GM12878 (cell line): ENCODE data around the gene RNLS. TPM values are rescaled to one million over a fixed set of nuclear protein-coding genes. Genes with fewer than 3 reads are reported as not detected.
A peak's percentile ranks its signal among the peaks of the same experiment; 100 is the strongest.

Source experiments
- ATAC-seq: fragments of 200-7000 bp; cut with Tn5 transposase; 3 replicates; pipeline ENCODE4 v1.9.1; 2020; ENCODE audit warnings: mild to moderate bottlenecking, moderate library complexity
- BruUV-seq: library from RNA; stranded (reverse); fragments of 400-500 nt; replicated peaks from 2 replicates; lab custom pipeline; 2021; lab: Mats Ljungman, UMichigan
- CTCF ChIA-PET: fragments of 300-600 bp; sonication (Branson Sonifier 250); formaldehyde crosslinking; extraction: SDS; loops from one replicate; lab custom pipeline; 2021; ENCODE audit warnings: inconsistent platforms; lab: Yijun Ruan, JAX
- POLR2A ChIA-PET: fragments of 350-600 bp; formaldehyde crosslinking; extraction: SDS; loops from one replicate; lab custom pipeline; 2021; ENCODE audit warnings: inconsistent platforms; lab: Charles Lee
- RAD21 ChIA-PET: fragments of 300-600 bp; sonication (Branson Sonifier 250); formaldehyde crosslinking; loops from one replicate; lab custom pipeline; 2023; ENCODE audit warnings: antibody characterized with exemption; ENCODE audit not compliant: unreplicated experiment; lab: Charles Lee
- SMC1A ChIA-PET: fragments of 300-600 bp; sonication (Branson Sonifier 250); formaldehyde crosslinking; loops from one replicate; lab custom pipeline; 2023; ENCODE audit not compliant: unreplicated experiment, uncharacterized antibody; lab: Charles Lee
- DNase-seq: peaks from one replicate; pipeline ENCODE4 v3.0.0-alpha.2; 2011; ENCODE audit warnings: low read depth, low spot score
- FAIRE-seq: peaks from 3 replicates; lab custom pipeline; 2011; peaks lifted over from hg19 to GRCh38; lab: Jason Lieb, UNC
- H2AFZ ChIP-seq: 2 replicates; pipeline ENCODE4 v1.6.0; 2011; ENCODE audit warnings: low read depth, low read length, control low read depth; ENCODE audit not compliant: control insufficient read depth
- H3K27ac ChIP-seq: 2 replicates; pipeline ENCODE4 v1.5.1; 2011; ENCODE audit warnings: control low read depth; ENCODE audit not compliant: control insufficient read depth, insufficient read depth
- H3K27me3 ChIP-seq, 2 experiments: replicated peaks in 1 of 2; 2 replicates each; pipeline versions ENCODE4 v1.6.0 to v1.6.1; 2011; ENCODE audit warnings: low read length in 1 of 2; ENCODE audit not compliant: control insufficient read depth in 2 of 2, insufficient read depth in 2 of 2
- H3K36me3 ChIP-seq, 2 experiments: 2 replicates each; pipeline ENCODE4 v1.5.1; 2011; ENCODE audit warnings: low read length in 1 of 2; ENCODE audit not compliant: control insufficient read depth in 2 of 2, insufficient read depth in 2 of 2
- H3K4me1 ChIP-seq: 2 replicates; pipeline ENCODE4 v1.6.1; 2011; ENCODE audit warnings: mild to moderate bottlenecking, low read length, moderate library complexity, mixed read lengths; ENCODE audit not compliant: control insufficient read depth, insufficient read depth
- H3K4me2 ChIP-seq: 2 replicates; pipeline ENCODE4 v1.6.0; 2011; ENCODE audit warnings: control low read depth; ENCODE audit not compliant: control insufficient read depth, insufficient read depth
- H3K4me3 ChIP-seq: fragments of 200-600 bp; sonication (generic); 2 replicates; pipeline ENCODE4 v1.5.1; 2016
- H3K79me2 ChIP-seq: 2 replicates; pipeline ENCODE4 v1.6.0; 2011; ENCODE audit warnings: low read length; ENCODE audit not compliant: control insufficient read depth, insufficient read depth
- H3K9ac ChIP-seq: 2 replicates; pipeline ENCODE4 v1.8.0; 2011; ENCODE audit warnings: low read length, control low read depth, mixed read lengths; ENCODE audit not compliant: control insufficient read depth, insufficient read depth
- H3K9me3 ChIP-seq: replicated peaks from 3 replicates; pipeline ENCODE4 v1.5.1; 2011; ENCODE audit warnings: mild to moderate bottlenecking, low read length; ENCODE audit not compliant: control insufficient read depth, insufficient read depth
- H4K20me1 ChIP-seq: 2 replicates; pipeline ENCODE4 v1.6.0; 2011; ENCODE audit not compliant: control insufficient read depth, insufficient read depth
- CHD1 ChIP-seq: IDR thresholded peaks from 2 replicates; pipeline ENCODE4 v1.6.1; 2012; ENCODE audit warnings: low read depth, low read length, improper control_type of control experiment
- CHD2 ChIP-seq: IDR thresholded peaks from 2 replicates; pipeline ENCODE4 v1.6.1; 2011; ENCODE audit warnings: low read depth, low read length, improper control_type of control experiment, borderline replicate concordance
- CREM ChIP-seq: IDR thresholded peaks from 2 replicates; pipeline ENCODE4 v1.6.1; 2014; ENCODE audit warnings: antibody characterized with exemption, low read depth
- IRF3 ChIP-seq: fragments of 450-650 bp; IDR thresholded peaks from 2 replicates; pipeline ENCODE4 v1.6.1; 2014; ENCODE audit warnings: mild to moderate bottlenecking
- KLF5 ChIP-seq: fragments of 450-650 bp; IDR thresholded peaks from 2 replicates; pipeline ENCODE4 v1.6.1; 2014; ENCODE audit warnings: mild to moderate bottlenecking; ENCODE audit not compliant: partially characterized antibody
- PML ChIP-seq: IDR thresholded peaks from 2 replicates; pipeline ENCODE4 v1.6.1; 2012; ENCODE audit warnings: low read length, inconsistent platforms
- RUNX3 ChIP-seq: IDR thresholded peaks from 2 replicates; pipeline ENCODE4 v1.6.1; 2012; ENCODE audit warnings: low read length, inconsistent platforms
- SMAD1 ChIP-seq: fragments of 450-650 bp; IDR thresholded peaks from 2 replicates; pipeline ENCODE4 v1.6.1; 2018; ENCODE audit warnings: mild to moderate bottlenecking, low read depth; ENCODE audit not compliant: partially characterized antibody
- SREBF1 ChIP-seq: IDR thresholded peaks from 2 replicates; pipeline ENCODE4 v1.6.1; 2012; ENCODE audit warnings: mild to moderate bottlenecking, low read length
- TARDBP ChIP-seq: IDR thresholded peaks from 2 replicates; pipeline ENCODE4 v1.6.1; 2016; ENCODE audit warnings: borderline replicate concordance
- WGBS: methylation state at CpG from one replicate; pipeline ENCODE4 v1.1.6; 2016; ENCODE audit warnings: low lambda C conversion rate; ENCODE audit not compliant: insufficient replicate concordance, insufficient coverage; ENCODE audit errors: missing lambda C conversion rate; 5-methylcytosine and 5-hydroxymethylcytosine counted together
- in situ Hi-C: fragments of 300-500 bp; cut with MboI; formaldehyde crosslinking; loops from 9 replicates; pipeline ENCODE4 v1.14.3; 2018; ENCODE audit warnings: mixed read lengths
- intact Hi-C: fragments of 100-400 bp; cut with micrococcal nuclease; formaldehyde crosslinking; loops from one replicate; pipeline ENCODE4 v1.14.2; 2022; ENCODE audit not compliant: unreplicated experiment
- polyA plus RNA-seq, 11 experiments: library from polyadenylated mRNA; depleted of rRNA in 4 of 11; unstranded in 6 of 11; stranded (reverse) in 5 of 11; fragments of >200 nt; fragmentation: Nextera tagmentation in 4 of 11; fragmentation: Illumina TruSeq in 1 of 11; extraction: Ambion mirVana in 4 of 11; extraction: Trizol in 1 of 11; gene quantifications; 1 replicate in 1 of 11; 2 replicates in 10 of 11; pipeline versions ENCODE4 v1.2.1 to v1.2.3, GENCODE V29; 2011 to 2016; ENCODE audit warnings: inconsistent platforms in 2 of 11, missing spikeins in 2 of 11, low read depth in 1 of 11
- total RNA-seq, 4 experiments: library from RNA; depleted of rRNA in 3 of 4; stranded (reverse); fragments of >200 nt in 3 of 4; fragmentation: Illumina TruSeq in 1 of 4; extraction: Trizol in 1 of 4; gene quantifications; 2 replicates each; pipeline versions ENCODE4 v1.2.1 to v1.2.3, GENCODE V29; 2013 to 2021

RNLS gene
- total and polyA plus RNA-seq, 10 of the 15 experiments (the other 5 are each of a cell fraction or from before 2014, with no cell fraction given): 3.4 to 6.7 (median 4.6) TPM

GRCh38 chr10:88379575-88379974, 203.5 kb downstream of the RNLS start:
- H3K27me3 ChIP-seq: no peaks in the 10 kb centered on the region
- peaks cover 3% of the 10 kb centered on the region for H3K4me1 ChIP-seq
- in situ Hi-C loops: no loop called here
- H3K9ac ChIP-seq: no peak overlapping the region
- H2AFZ ChIP-seq: no peak overlapping the region; the same call in 1 of the 2 replicates
- H3K9me3 ChIP-seq: peaks cover 3% of the 10 kb centered on the region; the same call in 2 of the 3 replicates
- H3K79me2 ChIP-seq: no peaks in the 10 kb centered on the region
- H3K36me3 ChIP-seq: no peaks in the 10 kb centered on the region
- H4K20me1 ChIP-seq: no peaks in the 10 kb centered on the region
- no peak overlapping the region for H3K4me3 ChIP-seq
- TF ChIP-seq RUNX3 (peak; percentile 64; the same call in 1 of the 2 replicates), CREM (no peak), PML (no peak), IRF3 (no peak), KLF5 (no peak)
- intact Hi-C loops: no loop called here
- no peak overlapping the region for H3K4me2 ChIP-seq
- RAD21 ChIA-PET: interaction anchor here (1.1 kb wide), 1 partner anchor 9 kb away, joined by 3 read pairs; no protein-coding TSS in a partner anchor
- CTCF ChIA-PET: interaction anchor here (1.1 to 1.2 kb wide), 2 partner anchors 10 to 12 kb away, joined by 3 read pairs; no protein-coding TSS in a partner anchor
- ATAC-seq: peak; percentile 35
- POLR2A ChIA-PET: no interaction called here
- SMC1A ChIA-PET: interaction anchor here (0.8 kb wide), 1 partner anchor 170 kb away, joined by 3 read pairs; no protein-coding TSS in a partner anchor
- BruUV-seq: no TSS peak
- H3K27ac ChIP-seq: no peak overlapping the region
- DNase-seq: no peak
- no peak for FAIRE-seq
- 96% methylated on average over 2 of the region's 2 CpGs for WGBS

GRCh38 chr10:88377510-88377909, 205.6 kb downstream of the RNLS start:
- Histone ChIP-seq H3K27me3 (no peaks in the 10 kb centered on the region), H3K4me1 (no peaks in the 10 kb centered on the region; the same call in 1 of the 2 replicates), H3K79me2 (no peaks in the 10 kb centered on the region), H3K27ac (no peak overlapping the region), H3K9me3 (no peaks in the 10 kb centered on the region; the same call in 2 of the 3 replicates), H3K9ac (no peak overlapping the region), H3K36me3 (no peaks in the 10 kb centered on the region)
- ATAC-seq (no peak), DNase-seq (no peak)
- RAD21 ChIA-PET: interaction anchor here (0.9 to 2.9 kb wide), 4 partner anchors 10 to 89 kb away, joined by 3 to 18 read pairs (median 3); no protein-coding TSS in a partner anchor
- intact Hi-C loops: no loop called here
- TF ChIP-seq SREBF1 (no peak), TARDBP (no peak), SMAD1 (no peak), CHD1 (no peak), RUNX3 (no peak), CHD2 (no peak)
- TF ChIP-seq, all 136 proteins: peak for 0
- FAIRE-seq: no peak
- ChIA-PET POLR2A (interaction anchor here (0.6 to 0.7 kb wide), 3 partner anchors 11 to 719 kb away, joined by 3 read pairs; no protein-coding TSS in a partner anchor), CTCF (interaction anchor here (0.7 to 3.1 kb wide), 5 partner anchors 9 to 81 kb away, joined by 3 to 15 read pairs (median 3); no protein-coding TSS in a partner anchor), SMC1A (interaction anchor here (0.7 to 4.1 kb wide), 11 partner anchors 9 to 465 kb away, joined by 3 to 29 read pairs (median 4); no protein-coding TSS in a partner anchor)
- no peaks in the 10 kb centered on the region for H4K20me1 ChIP-seq
- in situ Hi-C loops: no loop called here
- WGBS: 100% methylated on average over 1 of the region's 1 CpG
- no TSS peak for BruUV-seq
- H3K4me2 ChIP-seq: no peak overlapping the region
- H2AFZ ChIP-seq: no peak overlapping the region
- no peak overlapping the region for H3K4me3 ChIP-seq
